ENCODE data around the gene AGPAT3.

Gene AGPAT3

GRCh38 chr21:43866659-43867331, 1.8 kb downstream of the AGPAT3 start:
- DNase-seq (ENCODE audit: low spot score): peak; percentile 83

GRCh38 chr21:43867332-43867703, 2.3 kb downstream of the AGPAT3 start:
- TF ChIP-seq CTCF (IDR thresholded peaks at IDR 0.05; ENCODE audit: extremely low read depth, missing control alignments): no peak
- DNase-seq (ENCODE audit: low spot score): no peak

More at GRCh38 chr21:43866659-43867331, 1.8 kb downstream of the AGPAT3 start:
- TF ChIP-seq CTCF (IDR thresholded peaks at IDR 0.05; ENCODE audit: extremely low read depth, missing control alignments): no peak

GRCh38 chr21:43867948-43868347, 2.9 kb downstream of the AGPAT3 start:
- TF ChIP-seq CTCF (IDR thresholded peaks at IDR 0.05; ENCODE audit: extremely low read depth, missing control alignments): no peak
- no peak for DNase-seq (ENCODE audit: low spot score)

GRCh38 chr21:43868461-43868860, 3.4 kb downstream of the AGPAT3 start:
- no peak for TF ChIP-seq CTCF (IDR thresholded peaks at IDR 0.05; ENCODE audit: extremely low read depth, missing control alignments)
- DNase-seq (ENCODE audit: low spot score): no peak

GRCh38 chr21:43869486-43870325, 4.7 kb downstream of the AGPAT3 start:
- no peak for TF ChIP-seq CTCF (IDR thresholded peaks at IDR 0.05; ENCODE audit: extremely low read depth, missing control alignments)
- no peak for DNase-seq (ENCODE audit: low spot score)

GRCh38 chr21:43871487-43871886, 6.5 kb downstream of the AGPAT3 start:
- TF ChIP-seq CTCF (IDR thresholded peaks at IDR 0.05; ENCODE audit: extremely low read depth, missing control alignments): no peak
- DNase-seq (ENCODE audit: low spot score): no peak

GRCh38 chr21:43872531-43873197, 7.6 kb downstream of the AGPAT3 start:
- DNase-seq (ENCODE audit: low spot score): no peak
- TF ChIP-seq CTCF (IDR thresholded peaks at IDR 0.05; ENCODE audit: extremely low read depth, missing control alignments): no peak

Data from GM20000 (cell line).